HG02642 (cell line): Measurements from ENCODE around the gene ZNF195.
"Not testable (repeated sequence)": the region's sequence is repeated elsewhere in the genome, so short reads cannot be mapped to it uniquely, and the experiment has no call there.

ENCODE experiments used
- ATAC-seq: cut with Tn5 transposase; IDR thresholded peaks from one replicate; pipeline ENCODE4 v1.9.1; 2021; ENCODE audit warnings: mild to moderate bottlenecking; ENCODE audit not compliant: unreplicated experiment, poor library complexity

ZNF195 gene

DNA sequence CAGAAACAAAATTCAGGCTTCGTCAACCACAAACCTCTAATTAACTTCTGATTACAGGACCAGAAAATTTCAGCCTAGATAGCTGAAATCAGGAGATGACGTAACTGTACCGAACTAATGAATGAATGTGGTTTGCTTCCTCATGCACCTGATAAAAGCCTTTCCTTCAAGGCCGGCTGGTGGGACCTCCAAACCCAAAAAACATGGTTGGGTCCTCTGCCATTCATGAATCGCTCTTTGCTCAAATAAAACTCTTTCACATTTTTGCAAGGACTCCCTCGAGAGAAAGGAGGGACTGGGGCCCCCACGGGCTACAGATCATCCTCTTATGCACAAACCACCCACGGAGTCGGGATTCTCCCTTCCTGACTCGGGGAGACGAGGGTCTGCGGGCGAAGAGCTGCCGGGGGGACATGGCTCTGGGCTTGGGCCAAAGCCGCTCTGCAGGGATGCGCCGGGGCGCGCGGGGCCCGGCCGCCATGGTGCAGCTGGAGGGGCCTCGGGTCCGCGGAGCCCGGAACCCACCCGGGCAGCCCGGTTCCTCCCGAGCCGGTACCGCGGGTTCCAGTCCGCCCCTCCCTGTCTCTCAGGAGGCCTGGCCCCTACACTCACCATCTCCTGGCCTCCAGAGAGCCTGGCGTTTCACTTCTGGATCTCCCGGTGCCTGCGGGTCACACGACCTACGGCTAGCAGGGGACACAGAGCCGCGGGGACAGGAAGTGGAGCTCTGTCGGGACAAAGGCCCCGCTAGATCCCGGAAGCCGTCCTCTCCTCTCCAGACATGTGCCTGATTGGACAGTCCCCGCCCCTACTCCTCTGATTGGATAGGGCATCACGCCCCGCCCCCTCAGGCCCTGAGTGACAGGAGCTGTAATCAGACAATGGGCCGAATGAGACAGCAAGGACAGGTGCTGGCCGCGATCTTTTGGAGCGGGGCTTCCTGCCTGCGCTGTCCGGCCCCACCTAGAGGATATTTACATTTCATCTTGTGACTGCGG is at the start of gene ZNF195:
TSS of gene ZNF195 (minus strand) at position 721 of the 998 bp plus-strand sequence. CDS start at position 615, 106 bp downstream.
- ATAC-seq = peak; percentile 100

DNA sequence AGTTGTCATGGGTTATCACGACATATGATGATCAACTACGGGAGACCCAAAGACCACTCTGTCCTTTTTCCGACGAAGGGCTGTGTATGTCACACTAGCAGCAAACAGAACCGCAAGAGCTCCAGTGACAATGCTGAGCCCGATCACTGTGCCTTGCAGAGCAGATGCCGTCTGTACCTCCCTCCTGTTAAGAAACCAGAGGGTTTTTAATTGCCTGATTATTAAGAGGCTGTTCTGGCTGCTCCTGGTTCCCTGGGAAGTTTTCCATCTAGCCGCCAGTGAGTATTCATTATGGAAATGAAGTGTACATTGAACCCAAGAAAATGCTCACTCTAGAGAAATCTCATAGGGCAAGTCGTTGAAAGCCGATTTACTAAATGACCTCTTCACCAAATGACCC is 49.1 kb upstream of the ZNF195 start:
- ATAC-seq = not testable (repeated sequence)

DNA sequence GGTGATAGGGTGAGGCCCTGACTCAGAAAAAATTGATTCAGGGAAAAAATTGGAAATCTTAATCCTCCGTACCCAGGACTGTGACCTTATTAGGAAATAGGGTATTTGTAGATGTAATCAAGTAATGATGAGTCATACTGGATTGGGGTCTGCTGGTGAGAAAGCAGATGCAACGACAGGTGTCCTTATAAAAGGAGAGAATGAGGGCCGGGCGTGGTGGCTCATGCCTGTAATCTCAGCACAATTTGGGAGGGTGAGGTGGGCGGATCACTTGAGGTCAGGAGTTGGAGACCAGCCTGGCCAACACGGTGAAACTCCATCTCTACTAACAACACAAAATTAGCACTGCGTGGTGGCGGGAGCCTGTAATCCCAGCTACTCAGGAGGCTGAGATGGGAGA is 47.6 kb upstream of the ZNF195 start:
- ATAC-seq = not testable (repeated sequence)

DNA sequence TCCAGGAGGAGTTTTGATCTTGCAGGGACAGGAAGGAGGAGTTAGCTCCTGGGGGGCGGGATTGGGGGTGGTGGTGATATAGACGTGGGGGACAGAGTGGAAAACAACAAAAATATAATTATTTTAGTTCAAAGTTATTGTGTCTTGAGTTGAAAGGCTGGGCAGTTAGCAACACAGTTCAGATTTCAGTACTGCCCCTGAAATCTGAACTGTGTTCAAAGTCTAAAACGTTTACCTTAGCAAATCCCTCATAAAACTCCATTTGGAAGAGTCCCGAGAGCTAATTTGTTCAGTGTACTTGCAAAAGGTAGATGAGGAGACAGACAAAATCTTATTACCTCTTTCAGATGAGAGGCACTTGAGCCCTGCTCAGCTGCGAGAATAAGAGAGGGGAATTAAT is 45.0 kb upstream of the ZNF195 start:
- ATAC-seq = not testable (repeated sequence)

DNA sequence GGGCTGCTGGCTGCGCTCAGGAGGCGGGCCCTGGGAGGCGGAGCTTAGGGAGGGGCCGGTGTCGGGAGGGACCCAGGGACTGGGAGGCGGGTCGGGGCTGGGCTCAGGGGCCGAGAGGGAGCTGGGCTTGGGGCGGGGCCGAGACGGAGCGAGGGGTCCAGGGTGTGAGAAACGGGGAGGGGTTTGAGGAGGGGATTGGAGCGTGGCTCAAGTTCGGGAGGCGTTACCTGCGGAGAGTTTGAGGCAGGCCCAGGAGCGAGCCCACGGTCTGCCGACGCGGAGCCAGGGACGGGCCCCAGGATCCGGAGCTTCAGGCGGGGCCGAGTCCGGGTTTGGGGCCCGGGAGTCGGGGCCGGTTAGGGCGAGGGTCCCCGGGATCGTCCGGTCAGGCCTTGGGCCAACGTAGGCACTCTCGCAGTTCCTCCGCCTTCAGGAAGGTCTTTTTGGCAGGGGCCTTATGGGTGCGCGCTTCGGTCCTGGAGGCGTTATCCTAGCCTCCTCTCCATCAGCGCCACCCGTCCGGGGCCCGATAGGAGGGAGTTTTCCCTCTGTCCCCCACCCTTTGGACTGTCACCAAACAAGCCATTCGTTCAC is 44.3 kb upstream of the ZNF195 start:
- not testable (repeated sequence) for ATAC-seq

GRCh38 chr11:3422380-3423137 is 43.6 kb upstream of the ZNF195 start:
- ATAC-seq = peak; percentile 96

DNA sequence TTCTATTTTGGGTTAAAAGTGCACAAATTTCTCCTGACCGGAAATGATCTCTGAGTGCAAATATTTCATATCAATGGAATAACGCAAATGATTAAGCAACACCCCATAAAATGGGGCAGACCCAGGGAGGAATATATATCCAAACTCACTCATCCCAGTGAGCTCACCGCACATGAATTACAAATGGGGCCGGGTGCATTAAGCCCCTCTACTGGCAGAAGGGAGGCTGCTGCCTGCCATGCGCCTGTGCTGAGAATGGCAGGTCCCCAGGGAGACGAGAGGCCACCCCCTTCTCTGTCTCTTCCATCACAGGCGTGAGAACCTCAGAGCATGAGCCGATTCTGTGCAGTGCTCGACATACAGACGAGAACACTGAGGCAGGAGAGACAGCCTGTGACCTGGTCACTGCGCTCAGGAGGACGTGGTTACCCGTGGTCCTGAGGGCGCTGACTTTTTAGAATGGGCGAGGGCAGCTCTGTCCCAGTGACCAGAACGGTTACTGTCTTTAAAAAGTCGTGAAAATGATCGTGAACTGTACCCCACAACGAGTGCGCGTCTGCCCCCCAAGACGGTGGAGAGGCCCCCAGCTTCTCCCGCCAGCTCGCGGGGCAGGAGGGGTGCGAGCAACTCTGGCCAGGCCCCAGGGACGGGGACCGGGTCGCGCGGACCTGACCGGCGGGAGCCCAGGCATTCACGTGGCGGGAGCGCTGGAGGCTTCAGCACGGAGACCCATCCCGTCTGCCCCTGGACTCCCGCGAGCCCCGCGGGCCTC is 42.8 kb upstream of the ZNF195 start:
- not testable (repeated sequence) for ATAC-seq

- ATAC-seq = not testable (repeated sequence)
These were observed 41.5 kb upstream of the ZNF195 start for GRCh38 chr11:3420281-3421042.

GRCh38 chr11:3419496-3419895 is 40.5 kb upstream of the ZNF195 start:
- not testable (repeated sequence) for ATAC-seq

- not testable (repeated sequence) for ATAC-seq
These were observed 38.1 kb upstream of the ZNF195 start for GRCh38 chr11:3417047-3417446.

DNA sequence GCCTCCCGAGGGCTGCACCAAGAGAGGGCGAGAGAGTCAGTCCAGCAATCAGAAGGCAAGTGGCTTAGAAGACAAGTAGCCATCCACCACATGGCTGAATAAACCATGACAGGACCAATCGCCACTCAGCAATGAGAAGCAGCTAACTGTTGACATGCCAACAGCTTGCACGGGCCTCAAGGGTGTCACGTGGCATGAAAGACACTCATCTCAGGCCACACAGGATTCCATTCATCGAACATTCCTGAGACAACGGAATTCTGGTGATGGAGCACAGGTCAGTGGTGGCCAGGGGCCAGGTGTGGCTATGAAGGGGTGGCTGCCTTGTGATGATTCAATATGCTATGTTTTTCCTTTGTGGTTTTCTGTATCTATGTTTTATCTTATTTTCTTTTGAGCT is 36.4 kb upstream of the ZNF195 start:
- ATAC-seq = not testable (repeated sequence)

DNA sequence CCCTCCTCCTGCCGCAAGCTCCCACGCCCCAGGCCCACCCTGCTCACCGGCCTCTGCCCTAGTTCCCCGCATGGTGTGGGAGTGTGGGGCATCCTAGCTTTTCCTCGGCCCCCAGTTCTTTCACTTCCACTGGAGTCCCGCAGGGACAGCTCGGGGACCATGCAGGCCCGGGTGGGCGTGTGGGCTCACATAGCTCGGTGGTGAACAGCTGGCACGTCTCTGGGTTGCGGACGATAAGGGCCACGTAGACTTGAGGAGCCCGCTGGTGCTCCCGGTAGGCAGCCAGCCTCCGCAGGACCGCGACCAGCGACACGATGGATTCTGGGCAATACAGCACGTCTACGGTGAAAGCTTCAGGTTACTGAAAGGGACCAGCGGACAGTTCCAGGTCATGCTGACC is 34.7 kb upstream of the ZNF195 start:
- ATAC-seq = not testable (repeated sequence)

DNA sequence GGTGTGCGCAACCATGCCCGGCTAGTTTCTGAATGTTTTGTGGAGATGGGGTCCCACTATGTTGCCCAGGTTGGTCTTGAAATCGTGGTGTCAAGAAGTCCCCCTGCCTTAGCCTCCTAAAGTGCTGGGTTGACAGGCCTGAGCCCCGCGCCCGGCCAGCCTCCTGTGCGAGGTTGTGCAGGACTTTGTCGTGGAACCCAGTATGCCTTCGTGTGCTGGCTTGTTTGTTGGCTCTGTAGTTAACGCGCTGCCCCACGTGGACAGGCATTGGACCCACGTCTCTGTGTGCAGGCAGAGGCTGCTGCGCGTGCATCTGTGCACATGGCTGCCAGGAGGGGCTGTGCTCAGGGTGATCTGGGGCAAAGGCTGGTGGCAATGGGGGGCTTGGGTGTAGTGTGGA is 33.9 kb upstream of the ZNF195 start:
- ATAC-seq = no peak

DNA sequence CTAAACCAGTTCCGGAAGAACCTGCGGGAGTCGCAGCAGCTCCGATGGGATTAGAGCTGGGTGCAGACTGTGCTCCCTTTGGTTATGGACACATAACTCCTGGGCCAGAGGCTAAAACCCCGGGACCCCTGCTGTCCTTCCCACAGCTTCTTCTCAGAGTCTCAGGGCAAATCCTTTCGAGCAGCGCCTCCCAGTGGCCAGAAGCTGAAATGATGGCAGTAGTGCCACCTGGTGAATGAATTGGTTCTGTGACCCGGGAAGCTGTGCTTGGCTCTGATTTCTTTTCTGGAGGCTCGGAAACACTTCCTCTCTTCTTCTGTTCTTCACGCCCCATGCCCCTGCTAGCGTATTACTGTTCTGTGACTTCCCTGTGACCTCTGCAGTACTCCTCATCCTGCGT is 29.8 kb upstream of the ZNF195 start:
- not testable (repeated sequence) for ATAC-seq

DNA sequence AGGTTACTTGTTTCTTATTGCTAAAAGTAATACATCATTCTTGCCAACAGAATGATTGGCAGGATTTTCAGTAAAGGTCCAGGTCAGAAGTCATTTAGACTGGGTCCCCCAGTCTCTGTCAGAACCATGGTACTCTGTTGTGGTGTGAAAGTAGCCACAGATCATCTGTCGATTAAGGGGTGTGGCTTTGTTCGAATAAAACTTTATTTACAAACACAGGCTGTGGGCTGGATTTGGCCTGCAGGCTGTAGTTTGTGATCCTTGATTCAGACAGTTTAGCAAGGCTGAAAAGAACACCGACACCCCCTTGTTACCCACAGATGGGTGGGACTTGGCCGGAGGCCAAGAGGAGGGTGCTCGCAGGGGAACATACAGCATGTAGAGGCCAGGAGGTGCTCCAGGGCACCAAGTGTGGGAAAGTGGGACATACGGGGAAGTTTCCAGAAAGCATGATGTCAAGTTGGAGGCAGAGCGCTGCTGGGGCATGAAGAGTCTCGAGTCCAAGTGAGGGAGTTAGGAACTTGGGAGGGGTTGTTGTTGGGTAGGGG is 29.2 kb upstream of the ZNF195 start:
- not testable (repeated sequence) for ATAC-seq

DNA sequence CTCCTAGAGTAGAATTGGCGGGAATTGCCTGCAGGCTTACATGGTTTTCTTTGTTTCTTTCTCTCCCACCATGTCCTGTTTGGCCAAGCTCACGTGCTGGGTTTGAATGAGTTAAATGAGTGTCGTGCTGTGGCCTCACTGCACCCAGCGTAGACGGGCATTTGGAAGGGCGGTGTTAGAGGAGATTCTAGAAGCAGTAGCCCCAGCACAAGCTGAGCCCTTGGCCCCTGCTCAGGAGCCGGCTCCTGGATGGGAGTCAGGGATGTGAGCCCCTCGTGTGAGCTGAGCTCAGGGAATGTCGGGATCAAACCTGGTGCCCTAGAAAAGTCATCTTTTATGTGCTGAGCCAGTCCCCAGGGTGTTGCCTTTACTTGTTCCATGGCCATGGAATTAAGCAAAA is 28.0 kb upstream of the ZNF195 start:
- ATAC-seq = not testable (repeated sequence)

DNA sequence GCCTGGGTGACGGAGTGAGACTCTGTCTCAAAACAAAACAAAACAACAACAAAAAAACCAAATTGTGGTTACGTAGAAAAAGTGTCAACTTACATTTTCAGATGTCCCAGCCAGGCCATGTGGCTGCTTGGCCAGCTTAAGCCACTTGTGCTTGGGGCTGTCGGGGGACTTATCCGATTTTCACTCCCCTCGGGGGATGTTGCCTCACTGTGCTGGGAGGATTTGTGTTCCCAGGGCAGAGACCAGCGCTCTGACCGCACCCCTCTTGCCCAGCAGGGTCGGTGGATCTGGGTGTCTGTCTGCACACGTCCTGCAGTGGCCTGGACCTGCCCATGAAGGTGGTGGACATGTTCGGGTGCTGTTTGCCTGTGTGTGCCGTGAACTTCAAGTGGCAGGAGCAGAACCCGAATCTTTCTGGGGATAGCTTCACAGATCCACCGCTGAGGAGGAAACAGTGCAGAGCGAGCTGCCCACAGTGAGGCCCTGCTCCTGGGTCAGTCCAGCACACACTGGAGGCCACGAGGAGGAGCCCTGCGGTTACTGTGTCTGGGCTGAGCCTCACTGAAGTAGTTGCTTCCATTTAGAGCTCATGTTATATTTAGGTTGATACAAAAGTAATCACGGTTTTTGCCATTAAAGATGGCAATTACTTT is 27.4 kb upstream of the ZNF195 start:
- ATAC-seq = not testable (repeated sequence)
